Gastrocnemius medialis (tissue), 4 donors: ENCODE measurements around the gene BCS1L.

Source experiments
- POLR2A ChIP-seq, 2 donors: fragments of 450-650 bp; IDR thresholded peaks; one replicate each; pipeline ENCODE4 v1.6.1; 2017; ENCODE audit warnings: antibody characterized with exemption in 2 of 2, mild to moderate bottlenecking in 2 of 2, moderate library complexity in 2 of 2
- TF ChIP-seq, protein P1 (sequence below), 5 experiments: fragments of 450-650 bp in 3 of 5; fragments of 200-600 bp in 2 of 5; sonication (generic) in 2 of 5; IDR thresholded peaks in 4 of 5; conservative IDR thresholded peaks in 1 of 5; 1 replicate in 4 of 5; 2 replicates in 1 of 5; pipeline ENCODE4 v1.5.1; 2016 to 2019; ENCODE audit warnings: antibody characterized with exemption in 5 of 5, mild to moderate bottlenecking in 3 of 5, moderate library complexity in 3 of 5

DNA sequence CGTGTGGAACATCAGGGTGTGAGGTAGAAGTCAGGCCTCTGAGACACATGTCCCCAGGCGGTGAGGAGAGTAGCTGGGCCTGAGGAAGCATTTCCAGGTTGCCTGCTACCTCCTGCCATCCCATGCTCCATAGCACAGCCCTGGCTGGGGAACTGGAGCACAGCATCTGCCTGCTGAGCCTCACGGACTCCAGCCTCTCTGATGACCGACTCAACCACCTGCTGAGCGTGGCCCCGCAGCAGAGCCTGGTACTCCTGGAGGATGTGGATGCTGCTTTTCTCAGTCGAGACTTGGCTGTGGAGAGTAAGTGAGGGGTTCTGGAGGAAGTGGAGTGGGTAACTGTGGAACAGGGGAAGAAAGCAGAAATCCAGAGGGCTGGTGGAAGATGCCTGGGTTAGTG lies 2.9 kb downstream of the BCS1L start:
- TF ChIP-seq, protein P1, sequence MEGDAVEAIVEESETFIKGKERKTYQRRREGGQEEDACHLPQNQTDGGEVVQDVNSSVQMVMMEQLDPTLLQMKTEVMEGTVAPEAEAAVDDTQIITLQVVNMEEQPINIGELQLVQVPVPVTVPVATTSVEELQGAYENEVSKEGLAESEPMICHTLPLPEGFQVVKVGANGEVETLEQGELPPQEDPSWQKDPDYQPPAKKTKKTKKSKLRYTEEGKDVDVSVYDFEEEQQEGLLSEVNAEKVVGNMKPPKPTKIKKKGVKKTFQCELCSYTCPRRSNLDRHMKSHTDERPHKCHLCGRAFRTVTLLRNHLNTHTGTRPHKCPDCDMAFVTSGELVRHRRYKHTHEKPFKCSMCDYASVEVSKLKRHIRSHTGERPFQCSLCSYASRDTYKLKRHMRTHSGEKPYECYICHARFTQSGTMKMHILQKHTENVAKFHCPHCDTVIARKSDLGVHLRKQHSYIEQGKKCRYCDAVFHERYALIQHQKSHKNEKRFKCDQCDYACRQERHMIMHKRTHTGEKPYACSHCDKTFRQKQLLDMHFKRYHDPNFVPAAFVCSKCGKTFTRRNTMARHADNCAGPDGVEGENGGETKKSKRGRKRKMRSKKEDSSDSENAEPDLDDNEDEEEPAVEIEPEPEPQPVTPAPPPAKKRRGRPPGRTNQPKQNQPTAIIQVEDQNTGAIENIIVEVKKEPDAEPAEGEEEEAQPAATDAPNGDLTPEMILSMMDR (IDR thresholded peaks at IDR 0.05 in 4 of 5, conservative IDR thresholded peaks at IDR 0.05 in 1 of 5) = no peak
- TF ChIP-seq POLR2A (IDR thresholded peaks at IDR 0.05) = no peak
